Umbilical cord (tissue), 2 donors: Measurements from ENCODE around the gene ZFHX3. TPM values are rescaled to one million over a fixed set of nuclear protein-coding genes. Genes with fewer than 3 reads are reported as not detected.

ENCODE experiments used
- DNase-seq: peaks from one replicate; pipeline ENCODE4 v3.0.0-alpha.2; 2015; ENCODE audit warnings: low spot score
- total RNA-seq: library from RNA; depleted of rRNA; stranded (reverse); fragments of >200 nt; gene quantifications from one replicate; pipeline ENCODE4 v1.2.3, GENCODE V29; 2014; ENCODE audit warnings: low replicate concordance; ENCODE audit not compliant: insufficient read depth

ZFHX3 gene
- total RNA-seq, 1 donor from 2014 or later: 26.7 TPM

GRCh38 chr16:73040136-73040535, 7.8 kb downstream of the ZFHX3 start:
- peak; percentile 6 for DNase-seq

DNA sequence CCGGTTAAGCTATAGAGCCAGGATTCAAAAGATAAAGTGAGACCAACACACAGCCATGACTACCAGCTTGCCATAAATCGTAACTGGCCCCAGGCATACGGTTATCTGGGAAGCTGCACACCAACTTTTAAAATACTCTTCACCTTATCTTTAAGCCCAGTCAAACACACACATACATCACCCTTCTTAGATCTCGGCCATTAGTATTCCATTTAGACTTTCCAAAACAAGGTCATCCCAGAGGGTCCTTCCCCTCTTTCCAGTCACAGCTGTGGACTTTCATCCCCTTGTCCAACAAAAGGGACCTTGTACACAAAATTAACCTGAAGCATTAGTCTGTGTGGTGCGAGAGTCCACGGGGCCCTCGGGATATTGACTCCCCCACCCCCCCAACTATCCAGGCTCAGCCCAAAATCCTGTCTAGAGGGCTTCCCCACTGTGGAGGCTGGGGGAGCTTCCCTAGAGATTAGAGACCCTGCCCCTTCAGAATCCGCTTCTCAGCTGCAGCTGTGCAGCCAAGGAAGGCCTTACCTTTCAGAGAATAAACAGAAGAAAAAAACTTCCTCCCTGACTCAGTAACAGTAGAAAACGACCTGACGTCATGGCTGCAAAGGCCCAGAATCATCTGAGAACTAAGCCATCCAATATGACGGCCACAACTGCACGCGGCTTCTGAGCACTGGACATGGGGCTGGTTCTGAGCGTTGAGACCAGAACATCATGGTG, 9.9 kb downstream of the ZFHX3 start:
- no peak for DNase-seq

DNA sequence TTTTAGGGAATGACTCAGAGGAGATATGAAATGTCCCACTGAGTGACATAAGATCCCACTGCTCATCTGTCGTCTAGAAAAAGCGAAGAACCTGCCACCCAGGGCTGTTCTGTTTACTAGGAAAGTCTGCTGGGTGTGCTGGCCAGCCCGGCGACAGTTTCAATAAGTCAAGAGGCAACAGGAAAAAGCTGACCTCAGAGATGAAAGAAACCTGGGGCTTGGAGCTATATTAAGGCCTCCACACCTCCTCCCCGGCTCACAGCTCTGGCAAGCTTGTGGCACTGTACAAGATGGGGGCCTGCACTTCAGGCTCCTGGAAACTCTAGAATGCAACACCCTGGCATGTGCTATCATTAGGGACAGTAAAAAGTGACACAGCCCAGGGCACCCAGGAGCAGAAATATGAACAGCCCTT, 10.6 kb downstream of the ZFHX3 start:
- DNase-seq: no peak

DNA sequence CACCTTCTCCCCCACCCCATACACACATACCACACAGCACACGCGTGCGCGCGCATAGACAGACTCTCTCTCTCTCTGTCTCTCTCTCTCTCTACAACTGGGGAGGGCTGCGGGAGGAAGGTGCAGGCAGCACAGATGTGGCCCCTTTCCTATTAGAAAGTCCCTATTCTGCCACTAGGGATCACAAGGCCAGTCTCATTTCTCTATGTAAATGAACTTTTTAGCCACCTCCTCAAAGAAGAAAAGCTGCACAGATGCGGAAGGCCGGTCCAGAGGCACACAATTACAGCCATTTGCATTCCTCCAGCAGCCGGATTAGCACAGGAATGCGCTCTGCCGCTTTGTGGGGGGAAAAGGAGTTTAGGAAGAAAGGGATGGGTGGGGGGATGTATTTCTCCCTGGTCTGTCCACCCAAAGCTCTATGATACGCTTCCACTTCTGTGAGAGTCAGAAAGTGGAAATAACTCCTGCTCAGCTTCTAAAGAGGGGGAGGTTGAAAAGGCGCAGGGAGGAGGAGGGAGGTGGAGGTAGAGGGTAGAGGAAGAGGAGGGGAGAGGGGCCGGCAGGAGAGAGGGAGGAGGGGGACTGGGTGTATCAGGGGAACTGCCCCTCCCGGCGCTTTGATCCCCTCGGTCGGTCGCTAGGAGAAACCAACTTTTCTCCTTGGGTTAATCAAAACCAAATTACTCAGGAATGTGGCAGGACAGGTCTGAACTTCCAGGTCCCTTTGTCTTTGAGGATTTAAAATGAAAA, 11.7 kb downstream of the ZFHX3 start:
- peak; percentile 84 for DNase-seq

DNA sequence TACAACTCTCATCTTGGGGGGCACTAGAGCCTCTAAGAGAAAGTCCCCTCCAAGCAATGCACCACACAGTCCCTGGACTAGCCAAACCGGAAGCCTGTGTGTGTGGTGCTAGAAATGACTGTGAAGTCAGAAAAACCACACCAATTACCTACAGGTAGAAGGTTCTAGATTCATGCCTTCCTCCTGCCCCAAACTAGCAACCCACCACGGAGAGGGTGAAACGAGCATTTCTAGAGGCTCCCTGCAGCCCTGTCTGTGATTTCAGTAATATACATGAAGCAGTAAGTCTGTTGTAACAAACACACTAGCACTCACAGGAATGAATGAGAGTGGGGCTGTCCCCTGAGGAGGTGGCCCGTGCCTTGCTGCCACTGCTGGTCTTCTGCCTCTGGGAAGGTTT, 13.6 kb downstream of the ZFHX3 start:
- DNase-seq: no peak

- DNase-seq: no peak
These were observed 14.5 kb downstream of the ZFHX3 start for GRCh38 chr16:73033271-73033998.

GRCh38 chr16:73032541-73033270, 15.2 kb downstream of the ZFHX3 start:
- DNase-seq: peak; percentile 78

GRCh38 chr16:73031984-73032383, 15.9 kb downstream of the ZFHX3 start:
- no peak for DNase-seq

GRCh38 chr16:73031155-73031866, 16.6 kb downstream of the ZFHX3 start:
- DNase-seq: no peak

DNA sequence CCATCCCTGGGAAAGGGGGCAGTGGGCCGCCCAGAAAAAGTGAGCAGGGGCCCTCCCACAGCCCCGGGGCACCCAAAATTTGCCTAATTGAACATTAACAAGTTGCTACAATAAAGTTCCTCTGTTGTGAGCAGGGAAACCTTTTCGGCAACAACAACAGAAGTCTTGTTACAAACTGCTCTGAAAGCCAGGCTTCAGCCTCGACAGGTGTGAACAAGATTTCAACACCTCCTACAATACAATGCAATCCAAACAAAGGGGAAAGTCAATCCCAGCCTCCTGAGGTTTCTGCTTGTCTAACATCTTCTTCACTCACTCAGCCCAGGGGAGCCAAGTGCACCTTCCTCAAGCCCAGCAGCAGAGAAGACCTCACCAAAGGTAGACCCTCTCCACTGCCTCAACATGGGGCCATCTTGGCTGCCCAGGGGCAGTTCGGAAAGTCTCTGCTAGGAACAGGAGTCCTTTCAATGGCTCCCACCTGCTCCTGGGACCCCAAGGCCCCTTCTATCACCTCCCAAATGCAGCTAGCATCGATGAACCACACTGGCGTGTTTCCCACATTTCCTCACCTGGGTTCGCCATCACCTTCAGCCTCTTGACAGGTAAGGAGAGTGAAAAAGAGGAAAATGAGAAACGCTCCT, 19.1 kb downstream of the ZFHX3 start:
- no peak for DNase-seq

DNA sequence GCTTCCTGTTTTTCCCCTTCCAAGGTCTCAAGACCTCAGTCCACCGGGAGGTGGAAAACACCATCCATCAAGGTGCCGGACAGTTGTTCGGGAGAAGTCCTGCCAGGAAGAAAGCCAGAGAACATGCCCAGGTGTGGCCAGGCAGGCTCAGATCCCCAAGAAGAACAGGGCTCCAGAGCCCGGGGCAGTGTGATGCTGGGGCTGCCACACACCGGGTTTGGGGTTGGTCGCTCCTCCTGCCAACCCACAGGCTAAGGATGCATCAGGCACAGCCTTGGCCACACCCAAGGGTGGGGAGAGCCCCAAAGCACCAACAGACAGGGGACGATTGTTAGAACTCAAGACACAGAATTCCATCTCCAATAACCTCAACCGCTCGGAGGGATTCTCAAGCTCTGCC, 19.7 kb downstream of the ZFHX3 start:
- DNase-seq: no peak

GRCh38 chr16:73027685-73028111, 20.2 kb downstream of the ZFHX3 start:
- DNase-seq: no peak

- no peak for DNase-seq
These were observed 20.9 kb downstream of the ZFHX3 start for GRCh38 chr16:73026754-73027684.

GRCh38 chr16:73025856-73026210, 22.1 kb downstream of the ZFHX3 start:
- no peak for DNase-seq

- DNase-seq: peak; percentile 69
These were observed 22.6 kb downstream of the ZFHX3 start for GRCh38 chr16:73025151-73025855.

GRCh38 chr16:73024571-73025105, 23.3 kb downstream of the ZFHX3 start:
- DNase-seq: no peak

GRCh38 chr16:73023752-73024570, 24.0 kb downstream of the ZFHX3 start:
- DNase-seq: no peak

GRCh38 chr16:73023320-73023719, 24.6 kb downstream of the ZFHX3 start:
- no peak for DNase-seq
